Mammary epithelial cell (primary cell): ENCODE measurements around the gene MSH6.

Experiments used
- EZH2 ChIP-seq: IDR thresholded peaks from 2 replicates; pipeline ENCODE4 v1.6.1; 2012; ENCODE audit warnings: low read length, inconsistent platforms, borderline replicate concordance
- TF ChIP-seq, protein P1 (sequence below), 2 donors: IDR thresholded peaks in 1 of 2; conservative IDR thresholded peaks in 1 of 2; 2 replicates each; pipeline ENCODE4 v1.5.1; 2011 to 2012; ENCODE audit warnings: inconsistent platforms in 2 of 2, low read length in 2 of 2, mild to moderate bottlenecking in 2 of 2, control low read depth in 1 of 2, low read depth in 1 of 2; ENCODE audit not compliant: insufficient read depth in 1 of 2; ENCODE audit errors: extremely low read depth in 1 of 2

DNA sequence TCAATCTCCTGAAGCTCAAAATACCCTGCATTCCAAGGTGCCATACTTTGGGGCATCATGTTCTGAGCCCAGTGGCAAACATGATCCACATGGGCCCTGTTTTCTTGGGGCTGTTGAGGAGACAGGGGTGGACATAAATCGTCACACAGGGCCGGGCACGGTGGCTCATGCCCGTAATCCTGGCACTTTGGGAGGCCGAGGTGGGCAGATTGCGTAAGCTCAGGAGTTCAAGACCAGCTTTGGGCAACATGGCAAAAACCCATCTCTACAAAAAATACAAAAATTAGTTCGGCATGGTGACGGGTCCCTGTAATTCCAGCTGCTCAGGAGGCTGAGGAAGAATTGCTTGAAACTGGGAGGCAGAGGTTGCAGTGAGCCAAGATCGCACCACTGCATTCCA is 13.6 kb upstream of the MSH6 start:
- TF ChIP-seq, protein P1, sequence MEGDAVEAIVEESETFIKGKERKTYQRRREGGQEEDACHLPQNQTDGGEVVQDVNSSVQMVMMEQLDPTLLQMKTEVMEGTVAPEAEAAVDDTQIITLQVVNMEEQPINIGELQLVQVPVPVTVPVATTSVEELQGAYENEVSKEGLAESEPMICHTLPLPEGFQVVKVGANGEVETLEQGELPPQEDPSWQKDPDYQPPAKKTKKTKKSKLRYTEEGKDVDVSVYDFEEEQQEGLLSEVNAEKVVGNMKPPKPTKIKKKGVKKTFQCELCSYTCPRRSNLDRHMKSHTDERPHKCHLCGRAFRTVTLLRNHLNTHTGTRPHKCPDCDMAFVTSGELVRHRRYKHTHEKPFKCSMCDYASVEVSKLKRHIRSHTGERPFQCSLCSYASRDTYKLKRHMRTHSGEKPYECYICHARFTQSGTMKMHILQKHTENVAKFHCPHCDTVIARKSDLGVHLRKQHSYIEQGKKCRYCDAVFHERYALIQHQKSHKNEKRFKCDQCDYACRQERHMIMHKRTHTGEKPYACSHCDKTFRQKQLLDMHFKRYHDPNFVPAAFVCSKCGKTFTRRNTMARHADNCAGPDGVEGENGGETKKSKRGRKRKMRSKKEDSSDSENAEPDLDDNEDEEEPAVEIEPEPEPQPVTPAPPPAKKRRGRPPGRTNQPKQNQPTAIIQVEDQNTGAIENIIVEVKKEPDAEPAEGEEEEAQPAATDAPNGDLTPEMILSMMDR (conservative IDR thresholded peaks at IDR 0.05 in 1 of 2, IDR thresholded peaks at IDR 0.05 in 1 of 2; ENCODE audit: extremely low read depth in 1 of 2, insufficient read depth in 1 of 2, low read depth in 1 of 2, low read length in 2 of 2), result no peak
- TF ChIP-seq EZH2, result no peak
